ENCODE results near the gene GPM6B.

GPM6B gene

DNA sequence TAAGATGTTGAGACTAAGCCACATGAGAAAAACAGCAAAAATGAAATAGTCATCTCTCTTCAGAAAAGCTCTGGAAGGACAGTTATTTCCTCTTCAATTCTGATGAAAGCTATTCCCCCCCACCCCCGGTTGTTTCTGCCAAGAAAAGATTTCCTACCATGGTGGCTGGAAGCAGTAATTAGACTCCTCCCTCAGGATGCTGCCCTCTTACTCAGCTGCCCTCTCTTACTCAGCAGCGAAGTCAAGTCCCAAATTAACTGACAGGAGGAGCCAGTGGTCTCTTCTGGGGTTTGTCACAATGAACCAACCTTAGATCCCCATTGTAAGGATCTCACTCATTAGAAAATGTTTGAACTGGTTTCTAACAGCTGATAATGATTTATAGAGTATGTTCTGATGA lies 38.0 kb downstream of the GPM6B start:
- Histone ChIP-seq H3K27ac (ENCODE audit: low read depth, low read length) (no peak overlapping the region), H3K9ac (ENCODE audit: low read length) (no peak overlapping the region), H3K4me1 (ENCODE audit: control insufficient read depth, insufficient read depth, low read length) (no peaks in the 10 kb centered on the region), H3K36me3 (ENCODE audit: control insufficient read depth, insufficient read depth, low read length) (no peaks in the 10 kb centered on the region), H3K27me3 (ENCODE audit: control insufficient read depth, insufficient read depth, low read length) (no peaks in the 10 kb centered on the region), H3K4me3 (ENCODE audit: low read length) (no peak overlapping the region)

DNA sequence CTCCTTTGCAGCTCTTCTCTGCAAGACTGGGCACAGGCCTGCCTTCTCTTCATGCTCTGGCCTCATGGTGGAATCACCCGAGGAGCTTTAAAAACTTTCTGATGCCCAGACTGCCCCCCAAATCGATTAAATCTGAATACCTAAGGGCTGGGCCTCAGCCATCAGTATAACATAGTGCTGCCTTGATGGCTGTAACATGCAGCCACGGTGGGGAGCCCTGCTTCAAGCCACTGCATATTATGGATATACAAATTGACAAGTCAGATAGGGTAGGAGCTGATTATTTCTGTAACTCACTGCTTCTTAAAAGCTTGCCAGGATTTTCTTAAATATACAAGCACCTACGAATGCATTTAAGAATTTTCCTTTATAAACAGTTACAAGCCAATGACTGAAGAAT lies 40.5 kb downstream of the GPM6B start:
- no peak overlapping the region for H3K27ac ChIP-seq (ENCODE audit: low read depth, low read length)
- no peaks in the 10 kb centered on the region for H3K36me3 ChIP-seq (ENCODE audit: control insufficient read depth, insufficient read depth, low read length)
- H3K4me1 ChIP-seq (ENCODE audit: control insufficient read depth, insufficient read depth, low read length) = no peaks in the 10 kb centered on the region
- H3K4me3 ChIP-seq (ENCODE audit: low read length) = no peak overlapping the region
- no peak overlapping the region for H3K9ac ChIP-seq (ENCODE audit: low read length)
- no peaks in the 10 kb centered on the region for H3K27me3 ChIP-seq (ENCODE audit: control insufficient read depth, insufficient read depth, low read length)

DNA sequence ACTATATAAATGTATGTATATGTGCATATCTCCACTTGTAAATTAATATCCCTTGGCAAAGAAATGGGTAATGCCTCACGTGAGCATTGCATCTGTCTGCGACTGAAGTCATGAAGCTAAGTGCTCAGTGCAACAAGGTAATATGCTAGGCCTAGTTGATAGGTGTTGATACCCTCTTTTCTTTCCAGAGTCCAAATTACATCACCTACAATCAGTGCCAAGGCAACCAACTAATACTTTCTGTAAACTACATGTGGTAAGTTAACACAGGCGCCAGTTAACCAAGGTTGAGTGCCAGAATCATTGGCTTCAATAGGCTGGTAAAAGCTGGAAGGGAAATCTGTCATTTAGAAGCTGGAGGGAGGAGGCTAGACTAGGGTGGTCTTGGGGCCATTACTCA lies 41.1 kb downstream of the GPM6B start:
- Histone ChIP-seq H3K36me3 (ENCODE audit: control insufficient read depth, insufficient read depth, low read length) (no peaks in the 10 kb centered on the region), H3K27ac (ENCODE audit: low read depth, low read length) (no peak overlapping the region), H3K27me3 (ENCODE audit: control insufficient read depth, insufficient read depth, low read length) (no peaks in the 10 kb centered on the region), H3K4me1 (ENCODE audit: control insufficient read depth, insufficient read depth, low read length) (no peaks in the 10 kb centered on the region), H3K9ac (ENCODE audit: low read length) (no peak overlapping the region), H3K4me3 (ENCODE audit: low read length) (no peak overlapping the region)

DNA sequence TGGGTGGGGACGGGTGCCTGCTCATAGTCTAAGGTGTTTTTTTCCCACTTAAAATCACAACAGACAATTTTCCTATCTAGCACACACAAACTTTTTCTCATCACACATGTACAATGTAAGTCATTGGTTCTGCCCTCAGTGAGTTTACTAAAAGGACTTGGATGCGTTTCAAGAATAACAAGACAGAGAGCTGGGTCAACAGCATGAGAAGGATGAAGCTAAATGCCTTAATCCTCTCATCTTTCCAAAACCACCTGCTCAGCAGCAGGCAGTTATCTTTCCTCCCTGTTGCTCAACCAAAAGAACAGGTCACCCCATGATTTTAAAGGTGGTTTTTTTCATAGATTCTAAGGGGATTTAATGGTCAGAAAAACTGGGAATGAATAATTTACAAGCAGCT lies 42.2 kb downstream of the GPM6B start:
- Histone ChIP-seq H3K4me3 (ENCODE audit: low read length) (no peak overlapping the region), H3K4me1 (ENCODE audit: control insufficient read depth, insufficient read depth, low read length) (no peaks in the 10 kb centered on the region), H3K27me3 (ENCODE audit: control insufficient read depth, insufficient read depth, low read length) (no peaks in the 10 kb centered on the region), H3K27ac (ENCODE audit: low read depth, low read length) (no peak overlapping the region), H3K9ac (ENCODE audit: low read length) (no peak overlapping the region), H3K36me3 (ENCODE audit: control insufficient read depth, insufficient read depth, low read length) (no peaks in the 10 kb centered on the region)

DNA sequence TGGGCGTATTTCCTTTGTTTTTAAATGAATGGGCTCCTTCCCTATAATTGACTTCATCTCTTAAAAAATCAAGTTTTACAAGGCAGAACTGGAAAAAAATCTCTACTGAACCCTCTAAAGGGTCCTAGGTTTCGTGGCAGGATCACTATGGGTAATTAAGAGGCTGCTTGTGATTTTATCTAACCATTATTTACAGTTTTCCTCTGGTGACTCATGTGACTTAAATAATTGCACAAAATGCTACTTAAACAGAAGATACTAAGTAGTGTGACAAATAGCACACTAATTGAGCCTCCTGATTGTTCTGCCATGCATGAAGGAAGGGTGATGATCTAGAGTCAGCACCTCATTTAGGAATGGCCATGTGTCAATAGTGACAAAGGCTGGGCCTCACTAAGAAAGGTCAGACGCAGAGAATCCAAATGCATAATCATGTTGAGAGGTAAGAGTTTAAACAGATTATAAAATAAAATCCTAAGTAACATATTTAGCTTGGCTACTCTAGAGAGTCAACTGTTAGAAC lies 46.8 kb downstream of the GPM6B start:
- Histone ChIP-seq H3K4me1 (ENCODE audit: control insufficient read depth, insufficient read depth, low read length) (no peaks in the 10 kb centered on the region), H3K4me3 (ENCODE audit: low read length) (no peak overlapping the region), H3K9ac (ENCODE audit: low read length) (no peak overlapping the region), H3K36me3 (ENCODE audit: control insufficient read depth, insufficient read depth, low read length) (no peaks in the 10 kb centered on the region), H3K27ac (ENCODE audit: low read depth, low read length) (no peak overlapping the region), H3K27me3 (ENCODE audit: control insufficient read depth, insufficient read depth, low read length) (no peaks in the 10 kb centered on the region)

DNA sequence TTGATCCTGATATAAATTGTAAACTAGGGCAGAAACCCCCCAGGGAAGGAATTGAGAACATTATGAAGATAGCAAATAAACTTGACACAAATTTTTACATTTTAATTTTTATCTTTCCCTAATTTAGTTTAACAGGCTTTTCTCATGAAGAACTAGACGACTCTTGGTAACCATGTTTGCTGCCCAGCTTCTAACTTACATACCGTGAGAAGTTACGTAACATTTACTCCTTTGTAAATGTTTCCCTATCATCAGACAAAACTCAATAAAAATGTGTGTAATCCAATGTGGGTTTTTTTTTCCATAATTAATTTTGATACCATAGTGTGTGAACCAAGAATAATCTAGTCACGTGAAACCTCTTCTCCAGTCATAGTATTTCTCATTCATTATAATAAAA lies 48.0 kb downstream of the GPM6B start:
- H3K4me1 ChIP-seq (ENCODE audit: control insufficient read depth, insufficient read depth, low read length) = no peaks in the 10 kb centered on the region
- H3K27ac ChIP-seq (ENCODE audit: low read depth, low read length) = no peak overlapping the region
- H3K27me3 ChIP-seq (ENCODE audit: control insufficient read depth, insufficient read depth, low read length) = no peaks in the 10 kb centered on the region
- H3K9ac ChIP-seq (ENCODE audit: low read length) = no peak overlapping the region
- H3K36me3 ChIP-seq (ENCODE audit: control insufficient read depth, insufficient read depth, low read length) = no peaks in the 10 kb centered on the region
- no peak overlapping the region for H3K4me3 ChIP-seq (ENCODE audit: low read length)

DNA sequence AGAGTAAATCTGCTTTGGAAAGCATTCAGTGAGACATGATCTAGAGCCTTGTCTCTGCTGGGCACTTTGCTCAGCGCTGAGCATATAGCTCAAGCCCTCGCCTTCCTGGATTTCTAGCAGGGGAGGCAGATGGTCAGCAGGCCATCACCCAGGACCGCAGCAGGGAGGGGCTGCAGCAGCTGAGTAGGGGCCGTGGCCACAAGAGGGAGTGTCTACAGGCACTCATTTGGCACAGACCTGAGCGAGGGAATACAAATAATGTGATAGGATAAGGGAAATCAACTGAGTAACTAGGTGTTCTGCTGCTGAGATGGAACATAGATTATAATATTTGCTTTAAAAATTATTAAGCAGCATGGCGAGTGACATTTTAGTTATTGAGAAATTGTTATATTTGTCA lies 52.1 kb downstream of the GPM6B start:
- Histone ChIP-seq H3K27me3 (ENCODE audit: control insufficient read depth, insufficient read depth, low read length) (no peaks in the 10 kb centered on the region), H3K4me3 (ENCODE audit: low read length) (no peak overlapping the region), H3K9ac (ENCODE audit: low read length) (no peak overlapping the region), H3K27ac (ENCODE audit: low read depth, low read length) (no peak overlapping the region), H3K4me1 (ENCODE audit: control insufficient read depth, insufficient read depth, low read length) (no peaks in the 10 kb centered on the region), H3K36me3 (ENCODE audit: control insufficient read depth, insufficient read depth, low read length) (peaks cover 5% of the 10 kb centered on the region)

DNA sequence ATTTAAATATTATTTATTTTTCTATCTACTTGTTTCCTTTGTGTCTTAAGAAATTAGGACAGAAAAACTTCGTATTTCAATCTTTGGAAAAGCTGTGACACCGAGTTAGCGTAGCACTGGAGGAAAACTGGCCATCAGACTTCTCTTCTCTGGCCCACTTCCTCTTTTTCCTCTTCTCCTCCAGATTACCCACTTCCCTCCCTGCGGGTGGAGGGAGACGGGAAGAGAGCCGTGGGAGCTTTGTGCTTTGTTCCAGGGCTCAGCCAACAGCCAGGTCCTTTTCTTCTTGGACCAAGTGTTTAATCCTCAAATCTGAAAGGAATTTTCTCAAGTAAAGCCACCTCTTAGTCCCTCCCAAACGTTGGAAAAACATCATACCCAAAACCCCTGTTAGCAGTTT lies 52.6 kb downstream of the GPM6B start:
- Histone ChIP-seq H3K27me3 (ENCODE audit: control insufficient read depth, insufficient read depth, low read length) (no peaks in the 10 kb centered on the region), H3K27ac (ENCODE audit: low read depth, low read length) (no peak overlapping the region), H3K4me3 (ENCODE audit: low read length) (no peak overlapping the region), H3K36me3 (ENCODE audit: control insufficient read depth, insufficient read depth, low read length) (peaks cover 5% of the 10 kb centered on the region), H3K9ac (ENCODE audit: low read length) (no peak overlapping the region), H3K4me1 (ENCODE audit: control insufficient read depth, insufficient read depth, low read length) (no peaks in the 10 kb centered on the region)

DNA sequence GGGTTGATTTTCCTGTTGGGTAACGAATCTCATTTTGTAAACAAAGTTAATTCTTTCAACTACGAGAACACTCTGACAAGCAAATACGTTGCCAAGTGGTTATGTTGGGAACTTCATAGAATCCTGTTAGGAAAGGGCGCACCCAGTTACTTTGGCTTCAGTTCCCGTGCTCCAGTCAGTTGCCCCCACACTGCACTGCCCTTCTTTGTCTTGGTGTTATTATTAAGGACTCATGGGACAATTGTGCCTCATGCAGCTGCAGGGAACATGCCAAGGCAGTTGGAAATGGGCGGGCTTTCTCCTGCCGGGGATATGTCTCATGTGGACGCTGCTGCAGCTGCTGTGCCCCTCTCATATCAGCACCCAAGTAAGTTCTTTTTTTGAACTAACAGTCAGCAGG lies 53.4 kb downstream of the GPM6B start:
- Histone ChIP-seq H3K4me3 (ENCODE audit: low read length) (no peak overlapping the region), H3K27me3 (ENCODE audit: control insufficient read depth, insufficient read depth, low read length) (no peaks in the 10 kb centered on the region), H3K27ac (ENCODE audit: low read depth, low read length) (peak overlapping the region; percentile 17), H3K36me3 (ENCODE audit: control insufficient read depth, insufficient read depth, low read length) (peaks cover 5% of the 10 kb centered on the region), H3K4me1 (ENCODE audit: control insufficient read depth, insufficient read depth, low read length) (no peaks in the 10 kb centered on the region), H3K9ac (ENCODE audit: low read length) (no peak overlapping the region)

DNA sequence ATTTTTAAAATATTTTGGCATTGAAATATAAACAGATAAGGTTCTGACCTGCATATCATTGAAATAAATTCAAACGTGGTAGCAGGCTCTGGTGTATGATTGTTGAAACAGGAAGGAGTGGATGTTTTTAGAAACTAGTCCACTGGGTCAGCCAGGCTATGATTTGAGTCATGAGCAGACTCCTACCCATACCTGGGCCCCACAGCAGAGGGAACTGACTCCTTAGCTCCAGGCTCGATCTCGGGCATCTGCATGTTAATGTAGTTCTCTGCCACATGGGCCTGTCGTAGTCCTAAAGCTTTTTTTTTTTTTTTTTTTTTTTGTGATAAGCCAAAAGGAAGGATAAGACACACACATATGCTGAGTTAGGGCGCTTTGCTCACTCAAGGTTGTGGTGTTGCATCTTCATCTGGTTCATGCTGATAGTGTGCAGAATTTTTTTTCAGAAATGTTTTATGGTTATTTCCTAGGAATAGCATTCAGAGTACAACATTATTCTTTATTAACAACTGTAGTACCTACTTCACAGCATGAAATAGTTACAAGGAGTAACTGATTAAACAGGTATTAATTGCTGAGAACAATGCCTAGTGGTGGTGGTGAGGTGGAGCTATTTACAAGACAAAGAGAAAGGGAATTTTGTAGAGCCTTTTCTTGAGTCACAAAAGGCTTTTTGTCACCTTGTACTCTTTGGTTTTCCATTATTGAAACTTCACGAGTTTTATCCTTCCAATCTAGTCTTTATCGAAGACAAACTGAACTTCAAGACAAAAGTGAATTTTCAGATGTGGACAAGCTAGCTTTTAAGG lies 55.1 kb downstream of the GPM6B start:
- peaks cover 9% of the 10 kb centered on the region for H3K36me3 ChIP-seq (ENCODE audit: control insufficient read depth, insufficient read depth, low read length)
- no peaks in the 10 kb centered on the region for H3K27me3 ChIP-seq (ENCODE audit: control insufficient read depth, insufficient read depth, low read length)
- no peak overlapping the region for H3K4me3 ChIP-seq (ENCODE audit: low read length)
- no peak overlapping the region for H3K9ac ChIP-seq (ENCODE audit: low read length)
- no peaks in the 10 kb centered on the region for H3K4me1 ChIP-seq (ENCODE audit: control insufficient read depth, insufficient read depth, low read length)
- no peak overlapping the region for H3K27ac ChIP-seq (ENCODE audit: low read depth, low read length)

DNA sequence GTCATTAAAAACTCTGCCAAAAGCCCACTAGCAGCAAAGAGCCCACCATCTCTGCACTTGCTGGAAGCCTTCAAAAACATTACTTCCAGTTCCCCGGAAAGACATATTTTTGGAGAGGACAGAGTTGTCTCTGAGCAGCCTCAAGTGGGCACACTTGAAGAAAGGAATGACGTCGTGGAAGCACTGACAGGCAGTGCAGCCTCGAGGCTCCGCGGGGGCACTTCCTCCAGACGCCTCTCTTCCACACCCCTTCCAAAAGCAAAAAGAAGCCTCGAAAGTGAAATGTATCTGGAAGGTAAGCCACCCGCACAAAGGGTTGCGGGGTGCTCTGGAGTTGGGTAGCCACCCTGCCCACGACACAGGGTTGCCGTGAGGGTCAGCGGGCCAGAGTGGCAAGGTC lies 56.5 kb downstream of the GPM6B start:
- no peak overlapping the region for H3K9ac ChIP-seq (ENCODE audit: low read length)
- no peak overlapping the region for H3K4me3 ChIP-seq (ENCODE audit: low read length)
- H3K4me1 ChIP-seq (ENCODE audit: control insufficient read depth, insufficient read depth, low read length) = no peaks in the 10 kb centered on the region
- no peaks in the 10 kb centered on the region for H3K27me3 ChIP-seq (ENCODE audit: control insufficient read depth, insufficient read depth, low read length)
- no peak overlapping the region for H3K27ac ChIP-seq (ENCODE audit: low read depth, low read length)
- H3K36me3 ChIP-seq (ENCODE audit: control insufficient read depth, insufficient read depth, low read length) = peaks cover 10% of the 10 kb centered on the region

DNA sequence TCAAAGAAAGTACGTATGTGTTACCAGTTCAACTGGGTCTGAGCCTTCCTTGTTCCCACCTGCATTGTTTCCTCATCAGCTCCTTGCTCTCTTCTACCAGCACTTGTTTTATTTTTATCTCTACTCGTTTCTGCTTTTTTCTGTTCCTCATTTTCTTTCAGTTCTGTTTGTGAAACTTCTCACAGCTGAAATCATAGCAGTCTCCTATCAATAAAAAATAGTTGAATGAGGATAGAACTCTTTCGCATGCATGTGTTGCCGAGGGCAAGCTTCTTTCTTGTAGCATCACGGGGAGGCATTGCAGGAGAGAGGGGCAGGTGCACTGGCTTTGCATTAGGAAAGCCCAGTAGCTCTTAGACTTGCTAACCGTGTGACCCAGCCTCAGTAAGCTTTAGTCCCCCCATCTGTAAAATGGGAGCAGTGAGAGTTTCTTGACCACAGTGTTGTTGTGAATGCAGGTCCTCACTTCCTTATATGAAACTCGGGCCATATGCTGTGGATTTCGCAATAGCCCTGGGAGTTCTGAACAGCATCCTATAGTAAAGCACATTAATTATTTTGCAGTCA lies 57.7 kb downstream of the GPM6B start:
- Histone ChIP-seq H3K9ac (ENCODE audit: low read length) (no peak overlapping the region), H3K4me1 (ENCODE audit: control insufficient read depth, insufficient read depth, low read length) (no peaks in the 10 kb centered on the region), H3K27ac (ENCODE audit: low read depth, low read length) (no peak overlapping the region), H3K4me3 (ENCODE audit: low read length) (no peak overlapping the region), H3K27me3 (ENCODE audit: control insufficient read depth, insufficient read depth, low read length) (no peaks in the 10 kb centered on the region), H3K36me3 (ENCODE audit: control insufficient read depth, insufficient read depth, low read length) (peaks cover 12% of the 10 kb centered on the region)

DNA sequence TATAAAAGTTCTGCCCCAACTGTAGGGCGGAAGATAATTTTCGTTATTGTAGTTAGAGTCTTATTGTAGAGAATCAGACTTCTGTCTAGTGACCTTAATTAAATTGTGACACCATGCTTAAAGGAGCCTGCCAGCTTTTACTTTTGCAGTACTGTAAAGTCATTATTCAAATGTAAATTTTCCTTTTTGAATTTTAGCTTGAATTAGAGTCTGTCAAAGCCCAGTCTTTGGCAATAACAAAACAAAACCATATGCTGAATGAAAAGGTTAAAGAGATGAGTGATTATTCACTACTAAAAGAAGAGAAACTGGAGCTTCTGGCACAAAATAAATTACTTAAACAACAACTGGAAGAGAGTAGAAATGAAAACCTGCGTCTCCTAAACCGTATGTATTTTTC lies 60.5 kb downstream of the GPM6B start:
- Histone ChIP-seq H3K27ac (ENCODE audit: low read depth, low read length) (no peak overlapping the region), H3K4me3 (ENCODE audit: low read length) (no peak overlapping the region), H3K9ac (ENCODE audit: low read length) (no peak overlapping the region), H3K36me3 (ENCODE audit: control insufficient read depth, insufficient read depth, low read length) (peaks cover 12% of the 10 kb centered on the region), H3K27me3 (ENCODE audit: control insufficient read depth, insufficient read depth, low read length) (no peaks in the 10 kb centered on the region), H3K4me1 (ENCODE audit: control insufficient read depth, insufficient read depth, low read length) (no peaks in the 10 kb centered on the region)
